ENCODE data around the gene SIGLEC6.

SIGLEC6 gene

GRCh38 chr19:51478381-51479234 lies 52.9 kb downstream of the SIGLEC6 start, which contains the start of gene CEACAM18:
Gene CEACAM18, plus strand, starts transcription at chr19:51478539.
- H3K4me3 ChIP-seq (ENCODE audit: low read depth, low read length) = no peak within 1 kb of the TSS
- TF ChIP-seq CTCF (IDR thresholded peaks at IDR 0.05; ENCODE audit: borderline replicate concordance, insufficient read depth, low read depth, low read length) = no peak

GRCh38 chr19:51477344-51477743 lies 54.1 kb downstream of the SIGLEC6 start:
- TF ChIP-seq CTCF (IDR thresholded peaks at IDR 0.05; ENCODE audit: borderline replicate concordance, insufficient read depth, low read depth, low read length) = no peak
- no peak overlapping the region for H3K4me3 ChIP-seq (ENCODE audit: low read depth, low read length)

DNA sequence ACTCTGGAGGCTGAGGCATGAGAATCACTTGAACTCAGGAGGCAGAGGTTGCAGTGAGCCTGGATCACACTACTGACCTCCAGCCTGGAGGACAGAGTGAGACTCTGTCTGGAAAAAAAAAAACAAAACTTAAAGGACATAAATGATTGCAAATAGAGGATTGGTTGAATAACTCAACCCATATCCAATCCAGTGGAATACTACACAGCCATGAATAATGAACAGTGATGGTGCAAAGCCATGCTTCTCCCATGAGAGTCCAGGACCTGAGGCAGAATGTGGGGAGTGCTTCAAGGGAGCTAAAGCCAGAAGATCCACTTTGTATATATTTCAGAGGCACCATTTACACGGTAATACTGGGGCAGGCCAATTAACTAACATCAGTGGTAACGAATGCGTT lies 55.3 kb downstream of the SIGLEC6 start:
- no peak overlapping the region for H3K4me3 ChIP-seq (ENCODE audit: low read depth, low read length)
- TF ChIP-seq CTCF (IDR thresholded peaks at IDR 0.05; ENCODE audit: borderline replicate concordance, insufficient read depth, low read depth, low read length) = no peak

DNA sequence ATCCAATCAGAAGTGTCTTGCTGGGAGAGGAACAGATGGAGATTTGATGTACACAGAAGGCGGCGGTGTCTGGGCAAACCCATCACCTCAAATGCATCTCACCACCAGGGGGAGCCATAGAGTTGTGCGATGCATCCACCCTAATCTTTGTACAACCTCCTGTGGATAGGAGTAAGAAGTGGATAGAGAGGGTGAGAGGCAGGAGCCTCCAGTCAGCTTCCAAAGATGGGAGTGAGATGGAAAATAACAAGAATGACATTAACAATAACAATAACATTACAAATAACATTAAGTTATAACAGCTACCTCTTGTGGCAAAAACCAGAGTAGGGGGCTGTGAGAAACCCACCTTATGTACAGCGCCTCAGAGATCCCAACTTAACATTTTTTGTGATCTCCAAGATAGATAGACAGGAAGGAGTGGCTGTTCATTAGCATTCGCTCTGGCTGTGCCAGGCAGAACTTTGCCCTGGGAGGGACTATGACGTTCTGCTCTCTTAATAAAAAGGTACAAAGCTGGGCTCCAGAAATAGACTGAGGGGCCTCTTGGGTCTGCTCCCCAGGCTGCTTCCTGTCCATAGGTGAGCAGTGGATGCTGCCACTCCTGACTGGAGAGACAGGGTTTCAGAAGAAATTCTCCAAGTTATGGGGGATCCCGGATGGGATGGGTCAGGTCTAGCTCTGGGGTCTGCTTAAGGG lies 58.3 kb downstream of the SIGLEC6 start:
- H3K4me3 ChIP-seq (ENCODE audit: low read depth, low read length) = no peak overlapping the region
- peak; percentile 72 for TF ChIP-seq CTCF (IDR thresholded peaks at IDR 0.05; ENCODE audit: borderline replicate concordance, insufficient read depth, low read depth, low read length)

- no peak for TF ChIP-seq CTCF (IDR thresholded peaks at IDR 0.05; ENCODE audit: borderline replicate concordance, insufficient read depth, low read depth, low read length)
- H3K4me3 ChIP-seq (ENCODE audit: low read depth, low read length) = no peak overlapping the region
Measured at GRCh38 chr19:51472607-51473006, 58.9 kb downstream of the SIGLEC6 start.

- TF ChIP-seq CTCF (IDR thresholded peaks at IDR 0.05; ENCODE audit: borderline replicate concordance, insufficient read depth, low read depth, low read length) = no peak
Measured at GRCh38 chr19:51471527-51471926, 59.9 kb downstream of the SIGLEC6 start.

More at GRCh38 chr19:51471527-51471926, 59.9 kb downstream of the SIGLEC6 start:
- no peak overlapping the region for H3K4me3 ChIP-seq (ENCODE audit: low read depth, low read length)

Measured in GM12875 (cell line).